Lung (tissue), 12 donors: ENCODE results near the gene TNNT3. TPM values are rescaled to one million over a fixed set of nuclear protein-coding genes. Genes with fewer than 3 reads are reported as not detected.
"Not testable (repeated sequence)": the region's sequence is repeated elsewhere in the genome, so short reads cannot be mapped to it uniquely, and the experiment has no call there.

ENCODE experiments used
- ATAC-seq: fragments of 200-7000 bp; cut with Tn5 transposase; one replicate; pipeline ENCODE4 v1.9.1; 2020; ENCODE audit warnings: moderate number of reproducible peaks; ENCODE audit not compliant: insufficient read depth, low FRiP score
- DNase-seq, 3 donors: peaks; one replicate each; pipeline ENCODE4 v3.0.0-alpha.2; 2013 to 2017
- H3K27ac ChIP-seq, 2 donors: one replicate each; pipeline ENCODE4 v1.5.1; 2013; ENCODE audit warnings: mild to moderate bottlenecking in 2 of 2, moderate library complexity in 2 of 2, control low read depth in 1 of 2, inconsistent platforms in 1 of 2, low read depth in 1 of 2, low read length in 1 of 2
- H3K27me3 ChIP-seq, 3 donors: one replicate each; pipeline ENCODE4 v1.5.1; 2013; ENCODE audit warnings: low read length in 2 of 3; ENCODE audit not compliant: control insufficient read depth in 3 of 3, insufficient read depth in 3 of 3
- H3K36me3 ChIP-seq, 4 donors: one replicate each; pipeline ENCODE4 v1.5.1; 2013; ENCODE audit warnings: low read length in 4 of 4, mild to moderate bottlenecking in 1 of 4, moderate library complexity in 1 of 4; ENCODE audit not compliant: control insufficient read depth in 4 of 4, insufficient read depth in 4 of 4
- H3K4me1 ChIP-seq, 5 donors: one replicate each; pipeline ENCODE4 v1.5.1; 2013; ENCODE audit warnings: low read length in 5 of 5, mild to moderate bottlenecking in 2 of 5, moderate library complexity in 1 of 5; ENCODE audit not compliant: control insufficient read depth in 5 of 5, insufficient read depth in 5 of 5
- H3K4me3 ChIP-seq: one replicate; pipeline ENCODE4 v1.5.1; 2013; ENCODE audit warnings: mild to moderate bottlenecking, control low read depth, moderate library complexity
- H3K9ac ChIP-seq, 2 donors: one replicate each; pipeline ENCODE4 v1.5.1; 2013; ENCODE audit warnings: low read length in 2 of 2, control low read depth in 1 of 2; ENCODE audit not compliant: insufficient read depth in 1 of 2
- H3K9me3 ChIP-seq, 4 donors: one replicate each; pipeline ENCODE4 v1.5.1; 2013; ENCODE audit warnings: low read length in 3 of 4, mild to moderate bottlenecking in 1 of 4, moderate library complexity in 1 of 4; ENCODE audit not compliant: control insufficient read depth in 4 of 4, insufficient read depth in 3 of 4
- CTCF ChIP-seq: IDR thresholded peaks from 2 replicates; pipeline ENCODE4 v1.5.1; 2012; ENCODE audit warnings: mild to moderate bottlenecking; ENCODE audit errors: control extremely low read depth, extremely low read depth
- WGBS, 2 donors: extraction: QIAGEN DNeasy Blood & Tissue Kit; methylation state at CpG; one replicate each; pipeline ENCODE4 v1.1.7; 2013; 5-methylcytosine and 5-hydroxymethylcytosine counted together
- polyA plus RNA-seq, 2 donors: library from polyadenylated mRNA; stranded (reverse); fragments of 200-250 nt; gene quantifications; one replicate each; pipeline ENCODE4 v1.2.1, GENCODE V29; 2013
- total RNA-seq, 2 donors: library from RNA; depleted of rRNA in 1 of 2; stranded (reverse); fragments of >200 nt in 1 of 2; gene quantifications; one replicate each; pipeline ENCODE4 v1.2.1, GENCODE V29; 2014 to 2021
- donor health status: control.
- donor health status: control.
- donor health status: Bipolar disorder and iron deficiency.
- donor health status: healthy.
- donor health status: DM: yes; HTN: yes; CAD: no.

TNNT3 gene
- total and polyA plus RNA-seq, 4 donors: 1.6 to 8.0 (median 5.1) TPM

- peaks cover 0 to 22% (median 8%) of the 10 kb centered on the region in 5 donors for H3K4me1 ChIP-seq
- WGBS, 2 donors: 78 to 83% methylated on average over 28 of the region's 28 CpGs
- peaks cover 0 to 9% (median 0%) of the 10 kb centered on the region in 3 donors for H3K27me3 ChIP-seq
- peak overlapping the region in 1 of 2 donors; percentile 38 for H3K27ac ChIP-seq
- H3K4me3 ChIP-seq: no peak overlapping the region
- no peak for ATAC-seq
- no peak for DNase-seq
- H3K36me3 ChIP-seq: no peaks in the 10 kb centered on the region
- no peaks in the 10 kb centered on the region for H3K9me3 ChIP-seq
- H3K9ac ChIP-seq: no peak overlapping the region
- TF ChIP-seq CTCF: no peak
Measured at GRCh38 chr11:1875093-1875850, 44.2 kb upstream of the TNNT3 start.

GRCh38 chr11:1875851-1876301 lies 43.6 kb upstream of the TNNT3 start:
- DNase-seq, H3K9me3 ChIP-seq, H3K27me3 ChIP-seq, H3K4me3 ChIP-seq, H3K36me3 ChIP-seq, ATAC-seq, H3K9ac ChIP-seq: not testable (repeated sequence)
- 84 to 89% methylated on average over 12 to 13 of the region's 13 CpGs for WGBS, 2 donors
- H3K4me1 ChIP-seq: peaks cover 0 to 21% (median 8%) of the 10 kb centered on the region in 5 donors
- H3K27ac ChIP-seq: peak overlapping the region in 1 of 2 donors; percentile 84

GRCh38 chr11:1876361-1877063 lies 43.0 kb upstream of the TNNT3 start:
- Histone ChIP-seq H3K4me3 (no peak overlapping the region), H3K27ac (peak overlapping the region in 1 of 2 donors; percentile 84), H3K27me3 (peaks cover 0 to 2% (median 0%) of the 10 kb centered on the region in 3 donors), H3K4me1 (peaks cover 0 to 19% (median 8%) of the 10 kb centered on the region in 5 donors), H3K36me3 (no peaks in the 10 kb centered on the region), H3K9me3 (no peaks in the 10 kb centered on the region), H3K9ac (no peak overlapping the region)
- no peak for TF ChIP-seq CTCF
- WGBS, 2 donors: 37 to 44% methylated on average over 26 of the region's 26 CpGs
- ATAC-seq: no peak
- DNase-seq: peak; percentile 35 to 64 (median 48)
